ENCODE measurements around the gene MVB12B. TPM values are rescaled to one million over a fixed set of nuclear protein-coding genes. Genes with fewer than 3 reads are reported as not detected.
A peak's percentile ranks its signal among the peaks of the same experiment; 100 is the strongest.

MVB12B gene
- total and polyA plus RNA-seq, 2 of the 4 experiments (the other 2 are of a cell fraction), result 2.0 to 4.0 TPM

DNA sequence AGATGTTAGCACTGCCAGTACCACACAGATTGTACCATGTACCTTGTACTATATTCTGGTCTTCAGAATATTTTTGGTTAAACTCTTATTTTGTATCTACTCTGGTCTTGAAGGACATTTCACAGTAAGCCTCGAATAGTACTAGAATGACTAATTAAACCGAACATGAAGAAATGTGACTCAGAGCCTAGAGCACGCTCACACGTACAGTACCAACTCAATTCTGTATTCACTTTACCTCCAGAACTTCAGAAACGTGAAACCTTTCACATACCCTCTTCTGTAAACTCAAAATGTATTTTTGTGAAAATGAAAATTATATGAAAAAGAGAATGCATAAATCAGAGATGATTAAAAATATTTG, 112.8 kb downstream of the MVB12B start:
- Histone ChIP-seq H3K4me2 (ENCODE audit: low read depth, low read length) (no peak overlapping the region), H2AK9ac (replicated peaks; ENCODE audit: low read depth, low read length, poor library complexity) (no peak overlapping the region), H3K79me1 (ENCODE audit: low read depth in 1 of 2, low read length in 2 of 2) (no peaks in the 10 kb centered on the region), H4K91ac (ENCODE audit: insufficient read depth, low read depth, low read length) (no peak overlapping the region), H3K18ac (ENCODE audit: low read depth, low read length) (no peak overlapping the region), H2BK120ac (ENCODE audit: low read depth, low read length) (no peak overlapping the region), H4K20me1 (ENCODE audit: insufficient read depth, low read length) (no peaks in the 10 kb centered on the region), H2BK5ac (ENCODE audit: low read depth, low read length, poor library complexity, severe bottlenecking) (peak overlapping the region; percentile 3), H3K36me3 (ENCODE audit: control insufficient read depth, insufficient read depth, low read length) (peaks cover 1% of the 10 kb centered on the region; the same call in 1 of the 2 replicates), H2BK20ac (ENCODE audit: low read depth, low read length) (no peak overlapping the region), H4K8ac (ENCODE audit: low read depth in 2 of 2, low read length in 2 of 2) (no peak overlapping the region), H3K27me3 (ENCODE audit: control insufficient read depth, insufficient read depth, low read length) (no peaks in the 10 kb centered on the region), H3K4me3 (ENCODE audit: insufficient read depth, low read depth, low read length) (no peak overlapping the region), H4K5ac (ENCODE audit: low read depth, low read length) (no peak overlapping the region), H3K4me1 (ENCODE audit: control insufficient read depth, insufficient read depth, low read length) (peaks cover 8% of the 10 kb centered on the region), H2AFZ (replicated peaks; ENCODE audit: low read length, poor library complexity) (no peak overlapping the region), H3K23ac (ENCODE audit: low read depth, low read length) (no peak overlapping the region), H3K27ac (ENCODE audit: insufficient read depth, low read length) (no peak overlapping the region), H3K9me1 (ENCODE audit: insufficient read depth, low read length) (0 out of 2 replicates have a peak, but pooled peaks cover 3% of the 10 kb centered on the region), H3K9ac (ENCODE audit: low read depth, low read length) (no peak overlapping the region), H3K14ac (replicated peaks; ENCODE audit: low read depth, low read length) (no peak overlapping the region), H3K9me3 (ENCODE audit: control insufficient read depth, insufficient read depth, low read length) (no peaks in the 10 kb centered on the region), H2AK5ac (ENCODE audit: low read depth, low read length) (no peak overlapping the region), H3K4ac (ENCODE audit: low read depth, low read length) (no peak overlapping the region), H2BK15ac (ENCODE audit: low read depth, low read length) (no peak overlapping the region), H3K56ac (ENCODE audit: extremely low read depth, insufficient read depth, low read length) (no peak overlapping the region)
- dilution Hi-C loops (cut with HindIII; ENCODE audit: low sequenced_read_pairs, unreplicated experiment) (no loop called here), in situ Hi-C loops (cut with MboI; ENCODE audit: low sequenced_read_pairs) (no loop called here), intact Hi-C loops (cut with micrococcal nuclease) (no loop called here)
- CTCF ChIA-PET, result no interaction called here
- DNase-seq (peak; percentile 81), ATAC-seq (ENCODE audit: low read depth) (peak; percentile 91)
- WGBS, 2 experiments (ENCODE audit: extremely low coverage in 2 of 2, insufficient read length in 1 of 2), result no CpG with 5 or more reads among the region's 5 CpGs
- BruUV-seq (replicated peaks), result no TSS peak
- POLR2A ChIA-PET (ENCODE audit: unreplicated experiment), result no interaction called here
- TF ChIP-seq SMC3 (IDR thresholded peaks at IDR 0.05; ENCODE audit: low read depth, low read length), result no peak
- peak; percentile 74 for TF ChIP-seq FOS (IDR thresholded peaks at IDR 0.05; ENCODE audit: low read depth, low read length)
